HAP-1 (cell line): ENCODE data around the gene HNF1A.
A peak's percentile ranks its signal among the peaks of the same experiment; 100 is the strongest.

ENCODE experiments used
- DNase-seq, 2 experiments: peaks; one replicate each; pipeline ENCODE4 v3.0.0-alpha.2; 2016 to 2020; ENCODE audit warnings: low spot score in 2 of 2
- H3K27me3 ChIP-seq: fragments of 250-450 bp; sonication (Bioruptor Pico); 2 replicates; pipeline ENCODE4 v1.5.1; 2020; ENCODE audit warnings: low read depth, mild to moderate bottlenecking, moderate library complexity
- H3K36me3 ChIP-seq: fragments of 250-450 bp; sonication (Bioruptor Pico); replicated peaks from 2 replicates; pipeline ENCODE4 v1.5.1; 2020; ENCODE audit warnings: mild to moderate bottlenecking
- H3K4me1 ChIP-seq: fragments of 250-450 bp; sonication (Bioruptor Pico); 2 replicates; pipeline ENCODE4 v1.5.1; 2020; ENCODE audit warnings: mild to moderate bottlenecking
- H3K4me3 ChIP-seq: fragments of 250-450 bp; sonication (Bioruptor Pico); 2 replicates; pipeline ENCODE4 v1.5.1; 2020; ENCODE audit warnings: mild to moderate bottlenecking, moderate library complexity
- H3K9me3 ChIP-seq: fragments of 250-450 bp; sonication (Bioruptor Pico); 2 replicates; pipeline ENCODE4 v1.5.1; 2020; ENCODE audit warnings: mild to moderate bottlenecking, moderate library complexity
- in situ Hi-C: fragments of 300-500 bp; cut with MboI; formaldehyde crosslinking; loops from 3 replicates; pipeline ENCODE4 v1.14.3; 2020; ENCODE audit warnings: low sequenced_read_pairs, inconsistent platforms, mixed read lengths

HNF1A gene

GRCh38 chr12:120965534-120966091 is 12.7 kb upstream of the HNF1A start:
- Histone ChIP-seq H3K9me3 (no peaks in the 10 kb centered on the region), H3K4me1 (peaks cover 2% of the 10 kb centered on the region; the same call in 1 of the 2 replicates), H3K27me3 (no peaks in the 10 kb centered on the region), H3K4me3 (no peak overlapping the region), H3K36me3 (no peaks in the 10 kb centered on the region)
- in situ Hi-C loops, result loop anchor here (10.0 kb wide), 1 partner anchor 381 kb away; the partner anchor contains the start of gene POP5
- DNase-seq, result peak in 1 of 2 experiments; percentile 48

- Histone ChIP-seq H3K9me3 (no peaks in the 10 kb centered on the region), H3K4me1 (peaks cover 9% of the 10 kb centered on the region), H3K4me3 (no peak overlapping the region), H3K27me3 (no peaks in the 10 kb centered on the region), H3K36me3 (no peaks in the 10 kb centered on the region)
- in situ Hi-C loops, result no loop called here
- no peak for DNase-seq
Observed at GRCh38 chr12:120970310-120970709, 8.0 kb upstream of the HNF1A start.

- H3K4me1 ChIP-seq, result peaks cover 6% of the 10 kb centered on the region
- peak; percentile 41 to 74 for DNase-seq
- no peaks in the 10 kb centered on the region for H3K9me3 ChIP-seq
- H3K36me3 ChIP-seq, result no peaks in the 10 kb centered on the region
- no peaks in the 10 kb centered on the region for H3K27me3 ChIP-seq
- in situ Hi-C loops, result no loop called here
- no peak overlapping the region for H3K4me3 ChIP-seq
Observed at GRCh38 chr12:120971299-120972180, 6.8 kb upstream of the HNF1A start.

- Histone ChIP-seq H3K27me3 (no peaks in the 10 kb centered on the region), H3K4me1 (peaks cover 6% of the 10 kb centered on the region), H3K4me3 (no peak overlapping the region), H3K36me3 (no peaks in the 10 kb centered on the region), H3K9me3 (no peaks in the 10 kb centered on the region)
- DNase-seq, result peak; percentile 89 to 94
- in situ Hi-C loops, result no loop called here
Observed at GRCh38 chr12:120972870-120973543, 5.3 kb upstream of the HNF1A start.

- Histone ChIP-seq H3K27me3 (no peaks in the 10 kb centered on the region), H3K9me3 (no peaks in the 10 kb centered on the region), H3K4me3 (no peak overlapping the region), H3K4me1 (peaks cover 4% of the 10 kb centered on the region), H3K36me3 (no peaks in the 10 kb centered on the region)
- in situ Hi-C loops, result no loop called here
- DNase-seq, result no peak
Observed at GRCh38 chr12:120977531-120978295, 630 bp upstream of the HNF1A start.

GRCh38 chr12:120979220-120979861 is 998 bp downstream of the HNF1A start:
- no peak for DNase-seq
- no peaks in the 10 kb centered on the region for H3K36me3 ChIP-seq

GRCh38 chr12:120979862-120980696 is 1.7 kb downstream of the HNF1A start:
- Histone ChIP-seq H3K4me1 (no peaks in the 10 kb centered on the region), H3K27me3 (no peaks in the 10 kb centered on the region), H3K9me3 (no peaks in the 10 kb centered on the region), H3K4me3 (no peak overlapping the region), H3K36me3 (no peaks in the 10 kb centered on the region)
- DNase-seq, result no peak
- in situ Hi-C loops, result no loop called here

More at GRCh38 chr12:120979220-120979861, 998 bp downstream of the HNF1A start:
- Histone ChIP-seq H3K4me1 (no peaks in the 10 kb centered on the region), H3K27me3 (no peaks in the 10 kb centered on the region), H3K4me3 (no peak overlapping the region), H3K9me3 (no peaks in the 10 kb centered on the region)
- in situ Hi-C loops, result no loop called here

GRCh38 chr12:120980800-120981368 is 2.5 kb downstream of the HNF1A start:
- no peaks in the 10 kb centered on the region for H3K4me1 ChIP-seq
- H3K4me3 ChIP-seq, result no peak overlapping the region
- H3K9me3 ChIP-seq, result no peaks in the 10 kb centered on the region
- in situ Hi-C loops, result no loop called here
- no peak for DNase-seq
- no peaks in the 10 kb centered on the region for H3K36me3 ChIP-seq
- H3K27me3 ChIP-seq, result no peaks in the 10 kb centered on the region

GRCh38 chr12:120981407-120981941 is 3.1 kb downstream of the HNF1A start:
- Histone ChIP-seq H3K4me3 (no peak overlapping the region), H3K9me3 (no peaks in the 10 kb centered on the region), H3K4me1 (no peaks in the 10 kb centered on the region), H3K36me3 (no peaks in the 10 kb centered on the region), H3K27me3 (no peaks in the 10 kb centered on the region)
- in situ Hi-C loops, result no loop called here
- no peak for DNase-seq

GRCh38 chr12:120982659-120983058 is 4.3 kb downstream of the HNF1A start:
- no peaks in the 10 kb centered on the region for H3K9me3 ChIP-seq
- in situ Hi-C loops, result no loop called here
- no peaks in the 10 kb centered on the region for H3K4me1 ChIP-seq
- DNase-seq, result no peak
- H3K36me3 ChIP-seq, result no peaks in the 10 kb centered on the region
- no peak overlapping the region for H3K4me3 ChIP-seq
- H3K27me3 ChIP-seq, result no peaks in the 10 kb centered on the region

GRCh38 chr12:120983759-120984158 is 5.4 kb downstream of the HNF1A start:
- Histone ChIP-seq H3K36me3 (no peaks in the 10 kb centered on the region), H3K4me3 (no peak overlapping the region), H3K9me3 (no peaks in the 10 kb centered on the region), H3K27me3 (no peaks in the 10 kb centered on the region), H3K4me1 (no peaks in the 10 kb centered on the region)
- no peak for DNase-seq
- in situ Hi-C loops, result no loop called here

GRCh38 chr12:120984351-120984898 is 6.1 kb downstream of the HNF1A start:
- Histone ChIP-seq H3K9me3 (no peaks in the 10 kb centered on the region), H3K4me3 (no peak overlapping the region), H3K36me3 (no peaks in the 10 kb centered on the region), H3K4me1 (no peaks in the 10 kb centered on the region), H3K27me3 (no peaks in the 10 kb centered on the region)
- in situ Hi-C loops, result no loop called here
- no peak for DNase-seq
